ENCODE measurements around the gene OR1K1.

OR1K1 gene

DNA sequence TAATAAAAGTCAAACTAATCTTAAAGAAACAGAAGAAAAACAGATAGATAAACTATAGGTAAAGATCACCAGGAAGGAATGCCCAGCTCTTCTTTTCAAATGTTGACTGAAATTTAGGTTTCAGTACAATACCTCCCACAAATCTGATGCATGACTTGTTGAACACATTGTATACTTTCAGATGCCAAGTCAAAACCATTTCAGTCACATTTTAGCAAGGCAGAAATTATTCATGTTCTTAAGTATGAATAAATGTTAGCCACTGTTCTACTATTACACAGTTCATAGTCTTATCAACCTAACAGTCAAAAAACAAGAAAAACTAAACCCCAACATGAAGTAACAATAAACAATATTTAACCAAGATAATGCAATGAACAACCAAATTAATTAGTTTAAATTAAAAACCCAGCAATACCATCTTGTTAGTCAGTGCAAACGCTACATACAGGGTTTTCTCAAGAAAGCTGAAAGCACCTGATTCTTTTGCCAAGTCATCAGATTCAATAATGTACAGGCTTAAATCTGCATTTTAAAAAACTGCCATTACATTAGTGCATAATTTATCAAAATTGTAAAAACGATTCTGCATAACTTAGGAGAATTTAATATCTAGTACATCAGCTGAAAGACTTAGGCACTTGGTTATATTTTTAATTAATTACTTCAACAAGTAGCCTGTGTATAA, 48.5 kb downstream of the OR1K1 start:
- DNase-seq (ENCODE audit: low read depth, low spot score): no peak
- H3K4me1 ChIP-seq (ENCODE audit: control insufficient read depth, insufficient read depth, low read length): no peaks in the 10 kb centered on the region
- WGBS (ENCODE audit: insufficient coverage, insufficient read length): no CpG with 5 or more reads among the region's 2 CpGs

More for the DNA sequence above, 48.5 kb downstream of the OR1K1 start:
- no peaks in the 10 kb centered on the region for H3K9me3 ChIP-seq (ENCODE audit: control insufficient read depth, insufficient read depth, low read length)
- H3K4me3 ChIP-seq (ENCODE audit: low read length): no peak overlapping the region
- no peaks in the 10 kb centered on the region for H3K27me3 ChIP-seq (ENCODE audit: control insufficient read depth, insufficient read depth, low read length)
- peaks cover 7% of the 10 kb centered on the region; the same call in 1 of the 2 replicates for H3K36me3 ChIP-seq (ENCODE audit: control insufficient read depth, insufficient read depth, low read length)
- no peak overlapping the region for H3K27ac ChIP-seq (ENCODE audit: low read length)
